Pons (tissue), 1 donor: ENCODE results near the gene MAN1A2.
"Not testable (repeated sequence)": the region's sequence is repeated elsewhere in the genome, so short reads cannot be mapped to it uniquely, and the experiment has no call there.

Experiments
- DNase-seq: peaks from one replicate; pipeline ENCODE4 v3.0.0-alpha.2; 2016; ENCODE audit warnings: low spot score

MAN1A2 gene

DNA sequence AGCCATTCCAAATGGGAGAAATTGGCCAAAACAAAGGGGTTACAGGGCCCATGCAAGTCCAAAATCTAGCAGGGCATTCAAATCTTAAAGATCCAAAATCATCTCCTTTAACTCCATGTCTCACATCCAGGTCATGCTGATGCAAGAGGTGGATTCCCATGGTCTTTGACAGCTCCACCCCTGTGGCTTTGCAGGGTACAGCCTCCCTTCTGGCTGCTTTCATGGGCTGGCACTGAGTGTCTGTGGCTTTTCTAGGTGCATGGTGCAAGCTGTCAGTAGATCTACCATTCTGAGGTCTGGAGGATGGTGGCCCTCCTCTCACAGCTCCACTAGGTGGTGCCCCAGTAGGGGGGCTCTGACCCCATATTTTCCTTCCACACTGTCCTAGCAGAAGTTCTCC lies 191.2 kb downstream of the MAN1A2 start:
- DNase-seq: not testable (repeated sequence)

DNA sequence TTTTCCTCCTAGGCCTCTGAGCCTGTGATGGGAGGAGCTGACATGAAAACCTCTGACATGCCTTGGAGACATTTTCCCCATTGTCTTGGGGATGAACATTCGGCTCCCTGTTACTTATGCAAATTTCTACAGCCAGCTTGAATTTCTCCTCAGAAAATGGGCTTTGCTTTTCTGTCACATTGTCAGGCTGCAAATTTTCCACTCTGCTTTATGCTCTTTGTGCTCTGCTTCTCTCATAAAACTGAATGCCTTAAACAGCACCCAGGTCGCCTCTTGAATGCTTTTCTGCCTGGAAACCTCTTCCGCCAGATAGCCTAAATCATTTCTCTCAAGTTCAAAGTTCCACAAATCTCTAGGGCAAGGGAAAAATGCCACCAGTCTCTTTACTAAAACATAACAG lies 191.9 kb downstream of the MAN1A2 start:
- DNase-seq: no peak

DNA sequence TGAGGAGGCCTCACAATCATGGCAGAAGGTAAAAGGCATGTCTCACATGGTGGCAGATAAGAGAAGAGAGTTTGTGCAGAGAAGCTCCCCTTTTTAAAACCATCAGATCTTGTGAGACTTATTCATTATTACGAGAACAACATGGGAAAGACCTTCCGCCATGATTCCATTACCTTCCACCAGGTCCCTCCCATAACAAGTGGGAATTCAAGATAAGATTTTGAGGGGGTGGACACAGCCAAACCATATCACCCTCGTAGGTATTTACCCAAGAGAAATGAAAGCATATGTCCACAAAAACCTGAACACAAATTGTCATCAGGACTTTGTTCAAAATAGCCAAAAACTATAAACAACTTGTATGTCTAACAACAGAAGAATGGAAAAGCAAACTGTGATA lies 192.7 kb downstream of the MAN1A2 start:
- no peak for DNase-seq

DNA sequence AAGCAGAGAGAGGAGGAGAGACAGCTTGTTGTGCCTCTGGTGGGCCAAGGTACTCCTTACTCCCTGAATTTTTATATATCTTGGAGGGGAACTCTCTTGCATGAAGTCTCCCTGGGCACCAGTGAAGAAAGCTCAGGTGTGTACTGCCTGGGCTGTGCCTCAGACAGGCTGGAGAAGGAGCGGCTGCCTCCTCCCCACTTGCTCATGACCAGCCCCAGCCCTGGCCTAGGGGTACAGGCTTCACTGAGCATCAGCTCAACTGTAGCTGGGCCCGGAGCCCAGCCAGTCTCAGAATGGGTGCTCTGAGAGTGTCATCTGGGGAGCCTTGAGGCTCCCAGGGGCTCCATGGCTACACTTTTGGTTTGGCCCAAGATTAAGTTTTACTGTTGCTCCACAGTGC lies 193.8 kb downstream of the MAN1A2 start:
- DNase-seq: no peak

DNA sequence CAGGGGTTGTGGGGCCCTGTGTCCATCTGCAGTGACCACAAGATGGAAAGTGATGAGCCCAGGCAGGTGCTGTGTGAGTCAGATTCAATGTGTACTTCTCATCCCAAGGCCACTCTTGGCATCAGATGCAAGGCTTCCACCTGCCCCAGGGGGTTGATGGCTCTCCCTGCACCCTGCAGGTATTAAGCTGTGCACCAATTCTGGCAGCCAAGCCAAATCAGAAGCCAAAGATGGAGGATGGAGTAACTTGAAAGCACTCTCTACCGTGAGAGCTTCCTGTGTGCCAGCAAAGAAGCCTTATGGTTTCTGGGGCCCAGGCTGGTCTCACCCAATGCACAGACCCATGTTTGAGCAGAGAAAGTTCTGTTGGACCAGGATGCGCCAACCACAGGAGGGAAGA lies 194.3 kb downstream of the MAN1A2 start:
- DNase-seq: no peak

DNA sequence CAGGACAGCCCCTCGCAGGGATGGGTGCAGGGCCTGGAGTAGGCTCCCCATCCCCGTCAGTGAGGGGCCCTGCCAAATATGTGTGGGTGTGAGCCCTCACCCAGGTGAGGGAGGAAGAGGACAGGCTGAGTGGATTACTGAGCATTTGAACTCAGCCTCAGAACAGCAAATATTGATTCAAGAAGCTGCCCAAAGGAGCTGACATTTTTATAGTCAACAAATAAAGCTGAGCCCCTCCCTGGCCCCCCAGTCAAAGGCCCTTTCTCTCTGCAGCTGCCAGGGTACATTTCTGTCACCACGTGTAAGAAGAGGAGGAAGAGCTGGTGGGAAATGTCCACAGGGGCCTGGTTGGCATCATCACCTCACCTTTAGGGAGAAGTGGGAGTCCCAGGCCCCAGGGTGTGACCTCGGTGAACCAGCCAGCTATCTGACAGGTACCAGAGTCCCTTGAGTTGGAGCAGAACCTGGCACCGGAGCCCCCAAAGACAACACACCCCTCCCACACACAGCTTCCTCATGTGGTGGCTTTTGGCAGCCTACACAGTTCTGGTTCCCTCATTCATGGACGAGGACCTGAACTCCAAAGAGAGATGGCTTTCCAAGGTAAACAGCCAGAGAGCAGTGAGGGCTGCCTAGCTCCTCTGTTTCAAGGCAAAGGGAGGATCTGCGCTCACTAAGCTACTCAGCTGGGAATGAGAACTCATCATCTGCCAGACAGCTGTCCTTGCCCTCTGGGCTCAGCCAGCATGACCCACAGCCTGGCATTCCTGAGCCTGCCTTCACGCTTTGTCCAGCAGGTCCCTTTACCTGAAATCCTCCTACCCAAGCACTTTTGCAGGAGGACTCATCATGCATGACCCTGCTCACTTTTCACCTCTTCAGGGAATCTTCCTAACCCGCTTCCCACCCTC lies 195.6 kb downstream of the MAN1A2 start:
- no peak for DNase-seq

DNA sequence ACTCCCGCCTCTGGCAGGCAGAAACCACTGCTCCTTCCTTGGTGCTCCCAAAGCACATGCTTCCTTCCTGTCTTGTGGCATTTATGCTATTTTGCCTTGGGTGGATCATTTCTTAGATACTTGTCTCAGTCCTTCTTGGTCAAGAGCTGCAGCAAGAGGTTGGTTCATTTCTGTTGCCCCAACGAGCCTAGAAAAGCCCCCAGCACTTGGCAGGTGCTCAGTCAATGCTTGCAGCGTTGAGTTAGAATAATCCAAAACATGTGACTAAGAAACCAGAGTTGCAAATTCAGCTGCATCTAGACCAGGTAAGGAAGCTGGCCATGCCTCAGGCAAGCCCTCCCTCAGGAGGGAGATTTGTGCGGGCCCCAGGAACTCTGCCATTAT lies 196.2 kb downstream of the MAN1A2 start:
- no peak for DNase-seq

DNA sequence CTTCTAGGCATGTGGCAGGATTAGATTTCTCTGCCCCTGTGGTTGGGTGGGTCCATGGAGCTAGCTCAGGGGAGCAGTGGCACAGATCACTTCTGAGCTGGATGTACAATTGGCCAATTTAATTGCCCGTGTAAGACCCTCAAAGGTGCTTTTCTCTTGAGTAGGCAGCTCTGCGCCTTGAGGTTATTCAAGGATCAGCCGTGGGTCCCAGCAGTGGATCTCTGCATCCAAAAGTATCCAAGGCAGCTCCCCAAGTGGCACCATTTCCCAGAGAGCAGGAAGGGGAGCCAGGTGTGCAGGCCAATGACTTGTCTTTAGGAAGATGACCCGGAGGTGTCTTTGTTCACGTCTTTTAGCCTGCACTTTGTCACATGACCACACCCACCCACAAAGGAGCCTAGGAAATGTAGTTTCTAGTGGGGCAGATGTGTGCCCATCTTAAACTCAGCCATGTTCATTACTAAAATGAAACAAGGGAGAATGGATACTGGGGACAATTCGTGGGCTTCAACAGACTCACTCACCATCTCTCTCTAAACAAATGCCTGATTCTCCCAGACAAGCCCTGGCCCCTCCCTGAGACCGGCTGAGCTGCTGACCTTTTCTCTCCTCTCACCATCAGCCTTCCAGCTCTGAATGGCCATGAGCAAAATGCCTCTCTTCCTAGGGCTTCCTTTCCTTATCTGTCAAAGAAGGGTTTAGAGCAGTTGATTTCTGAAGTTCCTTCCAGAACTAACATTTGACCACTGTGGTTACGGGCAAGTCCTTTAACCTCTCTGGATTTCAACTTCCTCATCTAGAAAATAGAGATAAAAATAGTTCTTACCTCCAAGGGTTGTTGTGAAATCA lies 197.2 kb downstream of the MAN1A2 start:
- no peak for DNase-seq

DNA sequence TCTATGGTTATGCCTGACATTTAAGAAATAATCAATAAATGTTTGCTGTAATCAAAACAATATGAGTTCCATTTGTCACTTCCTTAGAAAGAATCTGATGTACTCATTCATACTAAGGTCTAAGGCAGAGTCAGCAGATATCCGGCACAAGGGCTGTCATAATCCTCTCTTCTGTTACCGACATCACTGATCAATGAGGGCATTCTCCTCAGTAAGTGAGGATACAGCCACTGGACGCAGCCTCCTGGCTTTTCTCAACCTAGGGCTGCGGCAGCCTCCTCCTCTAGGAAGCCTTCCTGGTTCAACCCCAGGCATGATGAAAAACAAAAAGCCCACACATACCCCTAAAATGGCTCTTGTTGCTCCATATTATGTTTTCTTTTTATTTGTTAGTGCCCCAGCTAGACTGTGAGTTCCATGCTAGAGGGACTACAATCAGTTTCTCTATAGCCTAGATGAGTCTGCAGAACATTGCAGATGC lies 197.9 kb downstream of the MAN1A2 start:
- DNase-seq: no peak

DNA sequence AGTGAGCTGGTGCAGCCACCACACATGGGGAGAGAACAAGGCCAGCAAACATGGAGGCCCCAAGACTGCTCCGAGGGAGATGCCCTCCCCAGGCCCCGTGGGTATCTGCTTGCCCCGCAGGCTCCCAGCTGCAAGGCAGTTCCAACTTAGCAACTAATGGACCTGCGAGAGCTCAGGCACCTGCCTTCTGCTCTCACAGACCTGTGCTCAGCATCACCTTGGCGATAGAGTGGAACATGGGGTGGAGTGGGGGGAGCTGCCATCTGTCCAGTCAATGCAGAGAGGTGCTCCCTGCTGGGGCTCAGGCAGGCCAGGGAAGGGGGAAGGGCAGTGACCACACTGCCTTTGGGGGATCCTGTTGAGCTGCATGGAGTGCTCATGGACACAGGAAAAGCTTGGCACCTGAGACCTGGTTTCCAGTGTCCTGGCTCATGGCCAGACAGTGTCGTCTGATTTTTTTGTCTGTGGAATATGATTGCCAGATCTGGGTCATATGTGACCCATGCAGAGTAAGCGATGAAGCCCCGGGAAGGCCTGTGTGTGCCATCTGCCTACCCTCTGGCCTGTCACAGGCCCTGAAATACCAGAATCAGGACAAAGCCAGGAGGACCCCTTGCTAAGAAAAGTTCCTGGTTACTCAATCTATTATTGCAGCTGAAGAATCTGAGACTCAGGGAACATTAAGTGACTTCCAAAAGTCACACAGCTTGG lies 198.7 kb downstream of the MAN1A2 start:
- DNase-seq: no peak

DNA sequence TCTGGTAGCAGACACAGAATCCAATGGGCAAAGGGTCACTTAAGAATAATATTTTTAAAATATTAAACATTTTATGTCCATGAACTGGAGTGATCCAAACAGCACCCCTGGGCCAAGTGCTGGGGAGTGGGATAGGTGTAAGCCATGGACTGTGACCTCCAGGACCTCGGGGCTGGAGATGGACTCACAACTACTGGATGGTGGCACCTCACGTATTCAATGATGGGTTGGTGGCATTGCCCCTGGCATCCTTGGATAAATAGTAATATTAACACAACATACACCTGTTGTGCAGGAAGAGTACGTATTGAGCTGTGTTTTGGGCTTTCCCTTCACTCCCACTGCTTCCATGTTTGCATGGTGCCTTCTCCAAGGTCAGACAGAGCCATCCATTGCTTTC lies 199.3 kb downstream of the MAN1A2 start:
- DNase-seq: no peak

DNA sequence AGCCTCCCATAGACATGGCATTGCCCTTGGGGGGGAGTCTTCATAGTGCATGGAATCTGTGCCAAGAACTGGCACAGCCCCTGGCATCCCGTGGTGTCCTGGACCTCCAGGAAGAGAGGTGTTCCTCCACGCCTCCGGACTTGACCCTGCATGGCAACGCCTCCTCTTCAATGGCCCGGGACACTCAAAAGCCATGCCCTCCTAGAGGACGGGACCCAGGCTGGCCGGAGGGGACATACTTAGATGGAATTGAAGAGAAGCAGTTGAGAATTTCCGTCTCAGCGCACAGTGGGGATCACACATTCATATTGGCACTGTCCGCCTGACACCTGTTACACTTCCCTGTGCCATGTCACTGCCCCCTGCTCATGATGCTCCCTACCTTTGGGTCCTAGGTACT lies 200.2 kb downstream of the MAN1A2 start:
- DNase-seq: no peak

DNA sequence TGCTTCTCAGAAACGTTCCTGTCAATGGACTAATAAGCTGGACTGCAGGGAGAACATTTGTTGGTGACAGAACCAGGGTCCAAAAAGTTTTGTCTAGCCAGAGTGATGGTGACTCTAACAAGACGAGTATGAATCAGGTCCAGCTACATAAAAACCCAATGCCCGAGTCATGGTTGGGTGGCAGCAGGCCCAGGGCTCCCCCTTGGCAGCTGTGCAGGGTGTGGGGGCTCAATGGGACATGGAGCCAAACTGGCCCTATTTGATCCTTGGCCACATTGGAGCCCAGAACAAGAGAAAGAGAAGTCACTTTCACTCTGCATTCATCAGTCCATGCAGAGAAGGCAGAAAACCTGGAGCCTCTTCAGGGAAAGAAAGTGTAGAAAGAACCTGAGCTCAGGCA lies 200.7 kb downstream of the MAN1A2 start:
- no peak for DNase-seq

DNA sequence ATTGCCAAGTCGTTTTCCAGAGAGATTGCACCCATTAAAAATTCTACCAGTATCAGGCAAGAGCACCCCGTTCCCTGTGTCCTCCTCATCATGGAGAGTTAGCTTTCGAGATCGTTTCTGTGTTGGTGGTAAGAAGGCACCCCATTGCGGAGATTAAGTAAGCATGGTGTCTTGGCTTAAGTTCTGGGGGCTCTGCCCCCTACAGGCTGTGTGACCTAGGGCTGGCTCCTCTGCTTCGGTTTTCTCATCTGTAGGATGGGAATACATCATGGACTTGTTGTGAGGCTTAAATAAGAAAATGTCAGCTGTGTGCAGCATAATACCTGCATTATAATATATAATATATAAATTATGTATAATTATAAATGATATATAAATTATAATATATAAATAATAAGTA lies 201.8 kb downstream of the MAN1A2 start:
- DNase-seq: no peak

DNA sequence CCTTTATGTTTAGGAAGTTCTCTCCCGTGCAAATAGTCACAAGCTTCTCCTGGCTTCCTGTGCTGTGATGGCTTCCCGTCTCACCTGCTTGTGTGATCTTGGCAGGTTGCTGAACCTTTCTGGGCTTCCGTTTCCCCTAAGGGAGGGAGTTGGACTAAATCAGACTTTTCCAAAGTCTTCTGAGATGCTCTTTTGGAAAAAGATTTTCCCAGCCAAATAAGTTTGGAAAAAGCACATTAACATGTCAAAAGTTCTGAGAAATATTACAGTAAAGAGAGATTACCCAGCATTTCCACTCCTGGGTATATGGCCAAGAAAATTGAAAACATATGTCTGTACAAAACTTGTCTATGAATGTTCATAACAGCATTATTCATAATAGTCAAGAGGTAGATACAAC lies 202.6 kb downstream of the MAN1A2 start:
- no peak for DNase-seq

DNA sequence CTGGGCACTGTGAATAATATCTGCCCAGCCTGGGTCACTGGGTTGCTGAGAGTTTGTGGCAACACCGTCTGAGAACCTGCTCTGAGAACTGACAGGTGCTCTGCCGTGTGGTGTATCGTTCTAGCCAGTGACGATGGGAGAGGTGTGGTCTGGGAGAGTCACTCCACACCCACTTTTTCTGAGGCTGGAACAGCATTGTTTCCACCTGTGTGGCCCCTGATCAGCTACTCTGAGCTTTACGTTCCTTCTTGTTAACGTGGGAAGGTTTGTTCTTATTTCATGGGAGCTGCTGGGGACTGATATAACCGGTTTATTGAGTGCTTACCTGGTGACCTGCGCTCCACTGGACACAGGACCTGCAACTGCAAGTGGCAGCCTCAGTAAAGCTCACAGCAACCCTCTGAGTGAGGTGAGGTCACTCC lies 203.8 kb downstream of the MAN1A2 start:
- no peak for DNase-seq

DNA sequence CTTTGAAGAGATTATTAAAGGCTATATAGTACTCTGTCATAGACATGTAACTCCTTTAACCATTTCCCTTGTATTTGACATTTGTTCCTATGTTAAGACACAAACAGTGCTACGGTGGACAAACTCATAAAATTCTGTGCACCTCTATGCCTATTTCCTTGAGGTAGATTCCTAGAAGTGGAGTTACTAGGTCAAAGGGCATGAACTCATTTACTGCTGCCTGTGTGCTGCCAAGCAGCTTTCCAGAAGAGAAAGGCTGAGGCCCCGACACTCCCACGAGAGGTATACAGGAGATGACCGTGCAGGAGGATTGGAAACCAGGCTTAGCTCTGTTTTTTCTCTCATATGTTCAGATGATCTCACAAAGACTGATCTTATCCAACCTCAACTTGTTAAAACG lies 204.2 kb downstream of the MAN1A2 start:
- DNase-seq: no peak

DNA sequence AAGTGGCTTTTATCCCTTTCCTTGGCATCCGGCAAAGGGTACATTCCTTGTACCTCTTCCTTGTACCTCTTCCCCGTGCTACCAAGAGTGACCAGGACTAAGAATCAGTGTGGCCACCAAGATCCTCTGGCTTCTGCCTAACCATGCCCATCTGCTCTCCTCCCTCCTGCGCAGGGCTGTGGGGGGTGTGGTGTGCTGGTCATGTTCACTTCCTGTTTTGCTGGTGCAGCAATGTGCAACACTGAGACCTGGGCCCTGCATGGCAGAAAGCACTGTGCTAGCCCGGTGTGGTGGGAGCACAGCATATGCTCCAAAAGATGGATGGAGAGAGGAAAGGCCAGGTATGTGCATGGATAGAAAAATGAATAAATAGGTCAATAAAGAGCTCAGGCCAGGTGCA lies 205.3 kb downstream of the MAN1A2 start:
- DNase-seq: no peak

DNA sequence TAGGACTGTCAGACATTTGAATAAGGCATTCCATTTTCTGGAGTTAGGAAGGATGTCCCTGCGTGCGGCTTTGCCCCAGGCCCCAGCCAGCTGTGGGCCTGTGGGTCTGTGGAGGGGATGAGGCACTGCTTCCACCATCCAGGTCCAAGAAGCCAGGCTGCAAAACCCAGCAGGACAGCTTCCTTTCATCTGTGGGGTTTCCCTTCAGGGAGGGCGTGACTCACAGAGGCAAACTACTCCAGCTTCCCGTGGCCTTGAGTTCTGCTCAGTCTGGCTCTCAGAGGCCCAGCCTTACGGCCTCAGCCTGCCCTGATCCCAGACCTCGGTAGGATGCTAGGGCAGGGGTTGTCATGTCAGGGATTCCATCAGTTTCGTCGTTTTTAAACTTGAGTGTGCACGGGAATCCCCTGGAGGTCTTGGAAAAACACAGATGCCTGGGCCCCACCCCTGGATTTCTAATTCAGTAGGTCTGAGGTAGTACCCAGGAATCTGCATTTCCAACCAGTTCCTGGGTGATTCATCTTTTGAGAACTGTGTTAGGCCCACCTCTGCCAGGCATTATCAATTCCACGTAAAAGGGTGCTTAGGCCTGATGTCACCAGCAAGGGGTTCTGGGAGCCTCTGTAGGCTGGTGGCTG lies 206.3 kb downstream of the MAN1A2 start:
- DNase-seq: no peak

DNA sequence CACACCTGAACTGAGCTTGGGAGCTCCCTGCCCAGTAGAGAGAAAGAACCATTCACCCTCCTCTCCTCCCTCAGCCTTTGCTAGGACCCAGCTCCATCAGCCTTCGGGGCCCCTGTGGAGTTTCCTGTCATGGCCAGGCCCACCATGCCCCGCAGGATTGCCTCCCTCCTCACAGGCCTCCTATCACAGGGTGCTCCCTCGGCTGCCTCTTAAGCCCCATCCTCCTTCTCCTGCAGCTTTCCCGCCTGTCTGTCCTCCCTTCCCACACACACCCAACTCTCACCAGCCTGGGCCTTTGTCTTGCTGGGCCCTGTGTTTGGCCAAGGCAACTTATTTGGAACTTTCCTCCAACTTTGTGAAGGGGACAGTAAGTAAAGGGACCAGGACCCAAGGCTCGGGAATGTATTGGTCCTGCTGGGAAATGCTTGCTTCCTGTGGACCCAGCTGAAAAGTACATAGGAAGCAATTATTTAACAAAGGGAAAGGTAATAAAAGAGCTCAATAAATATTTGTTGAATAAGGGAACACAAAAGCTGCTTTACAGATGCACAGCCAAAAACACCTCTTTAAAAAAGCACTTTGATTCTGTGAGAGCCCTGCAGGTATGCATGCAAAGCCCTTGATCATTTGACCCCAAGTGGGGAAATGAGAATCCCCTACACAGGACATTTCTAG lies 207.0 kb downstream of the MAN1A2 start:
- no peak for DNase-seq

DNA sequence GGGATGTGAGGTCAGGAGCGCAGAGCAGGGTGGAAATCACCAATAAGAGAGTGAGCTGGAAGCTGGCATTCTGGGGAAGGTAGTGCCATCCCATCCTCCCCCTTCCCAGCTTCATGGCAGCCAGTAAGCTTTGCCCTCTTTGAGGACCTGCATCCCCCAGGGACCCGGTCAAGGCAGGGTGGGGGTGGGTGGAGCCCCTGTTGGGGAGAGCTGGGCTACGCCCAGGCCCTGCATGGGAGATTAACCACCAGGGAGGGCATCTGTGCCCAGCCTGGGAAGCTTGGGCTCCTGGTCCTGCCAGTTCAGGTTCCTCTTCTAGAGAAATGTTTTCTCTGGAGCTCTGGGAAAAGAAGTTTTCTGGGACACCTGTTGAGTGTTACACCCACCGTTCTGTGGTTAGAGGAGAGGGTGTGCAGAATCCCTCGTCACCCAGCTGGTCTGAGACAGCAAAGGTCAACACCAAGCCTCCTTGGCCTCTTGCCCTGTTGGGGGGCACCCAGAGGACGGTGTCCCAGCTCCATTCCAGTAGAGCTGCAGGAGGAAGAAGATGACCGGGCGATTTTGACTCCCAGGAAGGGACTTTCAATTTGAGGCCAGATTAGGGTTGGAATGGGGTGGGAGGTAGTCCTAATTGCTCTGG lies 208.5 kb downstream of the MAN1A2 start:
- no peak for DNase-seq
